EL (cell line): Measurements from ENCODE around the gene MYBPC1.
"Not testable (repeated sequence)": the region's sequence is repeated elsewhere in the genome, so short reads cannot be mapped to it uniquely, and the experiment has no call there.

Experiments used
- DNase-seq: peaks from one replicate; pipeline ENCODE4 v3.0.0-alpha.2; 2016

The MYBPC1 gene

GRCh38 chr12:101697197-101697929 lies 102.6 kb downstream of the MYBPC1 start, which contains the start of gene CHPT1:
Gene CHPT1, plus strand, starts transcription at chr12:101697640. Its CDS starts 222 bp downstream, at chr12:101697862.
- peak; percentile 58 for DNase-seq

DNA sequence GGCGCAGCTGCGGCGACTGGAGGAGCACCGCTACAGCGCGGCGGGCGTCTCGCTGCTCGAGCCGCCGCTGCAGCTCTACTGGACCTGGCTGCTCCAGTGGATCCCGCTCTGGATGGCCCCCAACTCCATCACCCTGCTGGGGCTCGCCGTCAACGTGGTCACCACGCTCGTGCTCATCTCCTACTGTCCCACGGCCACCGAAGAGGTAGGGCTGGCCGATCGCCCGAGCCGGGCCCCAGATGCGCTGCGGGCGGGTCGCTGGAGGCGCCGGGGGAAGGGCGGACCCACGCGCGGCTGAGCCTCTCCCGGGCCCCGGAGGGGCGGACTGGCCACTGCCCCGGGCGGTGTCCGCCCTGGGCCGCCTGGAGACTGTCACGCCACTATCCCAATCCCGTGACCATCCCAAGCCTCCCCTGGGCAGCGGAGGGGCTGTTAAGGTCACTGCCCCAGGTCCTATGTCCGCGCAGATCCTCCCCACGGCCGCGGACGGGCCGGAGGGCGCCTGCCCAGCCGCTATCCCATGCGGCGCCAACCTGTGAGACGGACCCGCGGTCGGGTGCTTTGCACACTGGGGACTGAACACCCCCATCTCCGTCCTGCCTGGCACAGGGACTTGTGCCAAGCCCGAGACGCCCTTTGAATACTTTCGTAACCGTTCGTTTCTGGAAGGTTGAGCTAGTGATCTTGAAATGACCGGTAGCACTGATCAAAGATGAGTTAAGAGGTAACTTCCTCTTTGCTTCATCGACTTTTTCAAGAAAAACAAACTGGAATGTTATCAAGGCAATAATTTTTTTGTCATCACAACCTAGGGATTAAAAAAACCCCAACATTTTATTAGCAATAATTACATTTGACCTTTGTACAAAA lies 103.4 kb downstream of the MYBPC1 start:
- DNase-seq = peak; percentile 46

- peak; percentile 23 for DNase-seq
Measured at GRCh38 chr12:101698800-101699347, 104.1 kb downstream of the MYBPC1 start.

DNA sequence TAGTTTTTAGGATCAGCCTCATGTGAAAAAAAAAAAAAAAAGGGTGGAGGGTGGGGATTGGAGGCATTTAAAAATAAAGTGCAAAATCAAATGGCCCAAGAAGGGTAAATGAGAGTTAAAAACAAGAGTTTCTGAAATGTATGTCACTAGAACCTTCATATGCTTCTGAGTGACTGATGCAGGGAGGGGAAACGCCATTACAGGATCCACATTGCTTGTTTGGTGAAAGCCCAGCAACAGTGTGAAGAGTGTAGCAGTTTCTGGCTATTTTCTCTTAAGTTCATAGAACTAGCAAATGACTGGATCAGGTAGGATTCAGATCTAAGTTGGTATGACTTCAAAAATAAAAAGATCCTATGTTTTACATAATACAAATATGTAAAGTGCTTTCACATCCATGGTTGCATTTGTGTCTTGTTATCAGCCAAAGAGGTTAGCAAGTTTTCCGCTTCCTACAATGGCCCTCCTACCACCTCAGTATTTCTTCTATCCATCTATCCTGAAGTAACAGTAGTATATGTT lies 105.6 kb downstream of the MYBPC1 start:
- DNase-seq = no peak

DNA sequence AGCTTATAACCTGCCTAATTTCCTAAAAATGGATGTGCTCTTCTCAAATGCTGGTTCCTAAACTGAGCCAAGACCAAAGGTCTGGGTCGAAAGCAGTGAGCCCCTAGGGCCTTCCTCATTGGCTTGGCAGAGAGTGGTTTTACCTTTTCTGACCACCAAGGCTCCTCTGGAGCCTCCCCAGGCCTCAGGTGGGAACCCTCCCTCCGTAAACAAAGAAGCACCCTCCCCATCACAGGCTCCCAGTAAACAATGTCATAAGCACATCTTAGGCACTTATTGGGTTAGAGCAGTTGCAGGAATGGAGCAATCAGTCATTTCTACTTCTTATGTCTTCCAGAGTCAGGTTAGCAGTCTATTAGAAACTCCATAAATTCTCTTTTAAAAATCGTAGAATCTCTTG lies 108.7 kb downstream of the MYBPC1 start:
- DNase-seq = no peak

DNA sequence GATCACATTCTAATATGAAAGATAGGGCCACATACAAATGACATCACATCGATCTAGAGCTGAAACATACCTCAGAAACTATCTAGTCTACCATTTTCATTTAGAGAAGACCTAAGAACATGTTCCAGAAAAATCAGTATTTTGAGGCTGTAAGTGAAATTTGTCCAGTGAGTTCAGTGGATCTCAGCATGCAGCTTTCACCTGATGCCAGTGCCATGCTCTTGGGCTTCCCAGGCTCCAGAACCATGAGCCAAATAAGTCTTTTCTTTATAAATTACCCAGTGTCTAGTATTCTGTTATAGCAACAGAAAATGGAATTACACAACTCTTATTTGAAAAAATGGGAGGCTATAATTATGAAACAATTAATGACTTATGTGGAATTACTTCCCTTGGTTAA lies 111.6 kb downstream of the MYBPC1 start:
- no peak for DNase-seq

GRCh38 chr12:101707131-101707782 lies 112.5 kb downstream of the MYBPC1 start:
- no peak for DNase-seq

- no peak for DNase-seq
Measured at GRCh38 chr12:101710288-101710687, 115.5 kb downstream of the MYBPC1 start.

DNA sequence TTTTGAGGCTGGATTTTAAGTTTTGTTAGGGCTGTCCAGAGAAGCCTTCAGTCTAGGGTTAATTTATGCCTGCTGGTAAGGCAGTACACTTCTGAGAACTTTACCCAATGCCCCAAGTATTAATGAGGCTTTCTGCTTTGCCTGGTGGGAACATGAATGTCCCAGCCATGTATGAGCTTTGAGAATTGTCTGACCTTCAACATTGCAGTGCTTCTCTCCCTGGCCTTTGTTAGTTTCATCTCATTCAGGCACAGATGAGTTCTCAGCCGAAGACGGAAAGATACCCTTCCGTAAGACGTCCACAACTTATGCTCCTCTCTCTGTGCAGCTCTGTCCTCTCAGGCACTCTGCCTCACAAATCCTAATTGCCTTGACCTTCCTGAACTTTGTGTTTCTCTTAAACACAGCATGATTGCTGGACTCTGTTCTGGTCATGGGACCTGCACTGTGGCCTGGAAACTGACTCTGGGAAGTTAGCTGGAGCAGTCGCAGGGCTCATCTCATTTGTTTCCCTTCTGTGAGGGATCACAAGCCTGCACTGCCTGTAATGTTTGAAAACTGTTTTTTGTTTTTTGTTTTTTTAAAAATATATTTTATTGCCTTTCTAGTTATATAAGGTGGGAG lies 118.4 kb downstream of the MYBPC1 start:
- no peak for DNase-seq

DNA sequence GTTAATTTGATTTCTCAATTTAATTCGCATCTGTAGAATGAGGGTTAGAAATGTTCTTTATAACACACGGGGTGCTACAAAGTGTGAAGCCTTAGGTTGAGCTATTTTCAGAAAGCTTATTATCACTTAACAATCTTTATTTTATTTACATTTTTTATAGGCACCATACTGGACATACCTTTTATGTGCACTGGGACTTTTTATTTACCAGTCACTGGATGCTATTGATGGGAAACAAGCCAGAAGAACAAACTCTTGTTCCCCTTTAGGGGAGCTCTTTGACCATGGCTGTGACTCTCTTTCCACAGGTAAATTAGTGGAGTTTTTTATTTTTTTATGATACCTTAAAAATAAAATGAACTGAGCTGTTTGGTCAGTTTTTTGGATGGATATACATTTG lies 119.2 kb downstream of the MYBPC1 start:
- DNase-seq = no peak

DNA sequence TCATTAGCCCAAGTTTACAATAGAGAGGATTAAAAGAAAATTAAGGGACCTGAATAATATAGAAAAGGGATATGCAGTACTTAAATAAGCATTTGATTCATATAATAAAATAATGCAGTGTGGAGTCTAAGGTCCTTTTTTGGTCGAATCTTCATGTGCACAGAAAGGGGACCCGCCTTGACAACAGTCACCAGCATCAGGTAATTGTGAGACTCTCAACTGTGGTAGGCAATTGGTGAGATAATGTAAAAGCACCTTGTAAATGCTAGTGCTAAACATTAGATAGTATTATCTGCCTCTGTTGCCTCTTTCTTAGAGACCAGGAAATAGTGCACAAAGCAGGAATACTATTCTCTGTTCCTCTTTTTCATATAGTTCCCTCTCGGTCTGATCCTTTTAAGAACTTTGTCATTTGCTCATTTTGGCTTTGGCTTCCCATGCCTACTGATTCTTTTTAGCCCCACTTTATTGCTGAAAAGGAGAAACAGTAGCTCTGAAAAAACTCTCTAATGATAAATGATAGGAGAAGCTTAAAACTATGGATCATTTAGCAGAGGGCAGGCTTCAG lies 120.2 kb downstream of the MYBPC1 start:
- DNase-seq = no peak

DNA sequence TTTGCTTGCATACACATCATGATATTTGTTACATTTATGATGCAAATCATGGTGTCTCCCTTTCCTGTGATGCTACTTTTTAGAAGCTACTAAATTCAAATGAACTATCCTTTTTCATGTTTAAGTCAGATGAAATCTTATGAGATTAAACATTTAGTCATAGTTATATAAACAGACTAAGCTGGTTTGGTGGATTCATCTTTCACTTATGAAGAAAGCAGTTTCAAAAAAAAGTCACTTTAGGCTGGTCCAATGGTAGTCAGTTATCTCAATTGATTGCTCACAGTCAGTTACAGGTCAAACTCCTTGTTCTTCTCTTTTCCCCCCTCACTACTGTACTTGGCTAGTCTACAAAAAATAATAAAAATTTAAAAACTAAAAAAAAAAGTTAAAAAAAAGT lies 124.8 kb downstream of the MYBPC1 start:
- DNase-seq = no peak

- no peak for DNase-seq
Measured at GRCh38 chr12:101720118-101720517, 125.3 kb downstream of the MYBPC1 start.

GRCh38 chr12:101722392-101722791 lies 127.6 kb downstream of the MYBPC1 start:
- DNase-seq = no peak

DNA sequence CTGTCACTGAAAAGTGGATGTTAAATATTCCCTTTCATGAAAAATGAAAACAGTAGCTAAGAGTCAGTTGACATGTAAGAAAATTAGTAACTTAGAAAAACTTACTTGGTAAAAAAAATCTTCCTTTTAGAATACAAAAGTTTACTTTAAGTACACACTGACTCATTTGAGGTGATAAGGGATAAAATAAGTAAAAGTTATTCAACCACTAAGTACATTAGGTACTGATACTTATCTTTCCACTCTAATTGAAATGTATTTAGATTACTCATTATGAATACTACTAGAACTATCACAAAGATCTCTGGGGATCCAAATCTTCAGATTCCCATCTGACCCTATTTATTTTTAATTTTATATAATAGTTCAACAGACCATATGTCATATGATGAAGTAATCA lies 132.3 kb downstream of the MYBPC1 start:
- no peak for DNase-seq

DNA sequence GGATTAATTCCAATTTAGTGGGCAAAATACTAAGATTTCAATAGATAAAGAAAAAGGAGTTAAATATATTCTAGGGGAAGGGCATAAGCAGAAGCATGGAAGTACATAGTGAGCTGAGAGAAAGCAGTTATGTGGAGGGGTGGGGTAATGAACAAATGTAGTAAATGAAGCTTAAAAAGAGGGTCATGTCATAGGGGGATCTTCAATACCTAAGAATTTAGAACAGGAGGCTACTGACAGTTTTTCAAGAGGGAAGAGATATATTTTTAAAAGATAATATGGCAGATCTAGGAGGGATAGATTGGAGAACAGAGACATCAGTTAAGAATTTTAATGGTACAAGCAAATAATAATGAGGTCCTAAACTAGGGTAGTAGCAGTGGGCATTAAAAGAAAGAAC lies 135.1 kb downstream of the MYBPC1 start:
- DNase-seq = no peak

- no peak for DNase-seq
Measured at GRCh38 chr12:101732318-101732717, 137.5 kb downstream of the MYBPC1 start.

DNA sequence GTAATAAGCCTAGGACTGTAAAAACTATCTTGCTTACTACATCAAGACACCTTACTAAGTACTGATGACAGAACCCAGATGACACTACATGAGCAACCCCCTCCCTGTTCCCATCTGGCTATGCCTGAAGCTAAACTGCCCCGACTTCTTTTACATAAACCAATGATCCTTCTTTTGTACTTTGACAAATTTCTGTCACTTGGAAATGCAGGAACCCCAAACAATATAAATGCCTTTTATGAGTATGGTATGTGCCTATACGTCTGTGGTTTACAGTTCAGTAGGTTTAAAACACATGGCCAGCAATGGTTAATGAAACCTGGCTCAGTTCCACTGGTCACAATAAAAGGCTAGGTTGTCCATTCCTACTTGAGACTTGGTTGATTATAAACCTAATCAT lies 138.4 kb downstream of the MYBPC1 start:
- DNase-seq = no peak

DNA sequence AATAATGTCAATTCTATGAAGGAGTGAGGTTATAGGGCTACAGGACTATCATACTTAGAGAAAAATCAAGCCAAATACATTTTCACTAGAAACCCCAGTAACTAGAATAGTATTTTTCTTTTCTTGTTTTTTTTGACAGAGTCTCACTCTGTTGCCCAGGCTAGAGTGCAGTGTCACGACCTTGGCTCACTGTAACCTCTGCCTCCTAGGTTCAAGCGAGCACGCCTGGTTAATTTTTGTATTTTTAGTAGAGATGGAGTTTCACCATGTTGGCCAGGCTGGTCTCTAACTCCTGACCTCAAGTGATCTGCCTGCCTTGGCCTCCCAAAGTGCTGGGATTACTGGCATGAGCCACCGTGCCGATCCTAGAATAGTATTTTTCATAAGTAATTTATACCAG lies 139.7 kb downstream of the MYBPC1 start:
- DNase-seq = not testable (repeated sequence)
